ENCODE data around the gene DST.
"Not testable (repeated sequence)": the region's sequence is repeated elsewhere in the genome, so short reads cannot be mapped to it uniquely, and the experiment has no call there.

DST gene

DNA sequence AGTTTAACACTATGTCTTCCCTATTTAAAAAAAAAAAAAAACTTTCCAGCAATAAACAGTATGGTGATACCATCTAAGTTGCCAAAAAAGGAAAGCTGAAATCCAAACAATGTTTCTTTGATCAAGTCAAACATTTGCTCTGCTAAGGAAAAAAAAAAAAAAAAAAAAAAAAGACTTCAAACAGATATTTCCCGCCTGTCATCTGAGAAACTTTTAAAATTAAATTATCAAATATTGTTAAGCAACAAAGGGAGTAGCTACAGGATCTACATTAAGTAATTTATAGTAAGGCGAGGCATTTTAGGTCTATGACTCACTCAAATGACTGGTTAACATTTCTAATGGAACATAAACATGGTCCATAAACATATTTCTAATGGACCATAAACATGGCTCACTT, 121.2 kb downstream of the DST start:
- DNase-seq (ENCODE audit: extremely low read depth in 1 of 2, low read depth in 1 of 2), result no peak

DNA sequence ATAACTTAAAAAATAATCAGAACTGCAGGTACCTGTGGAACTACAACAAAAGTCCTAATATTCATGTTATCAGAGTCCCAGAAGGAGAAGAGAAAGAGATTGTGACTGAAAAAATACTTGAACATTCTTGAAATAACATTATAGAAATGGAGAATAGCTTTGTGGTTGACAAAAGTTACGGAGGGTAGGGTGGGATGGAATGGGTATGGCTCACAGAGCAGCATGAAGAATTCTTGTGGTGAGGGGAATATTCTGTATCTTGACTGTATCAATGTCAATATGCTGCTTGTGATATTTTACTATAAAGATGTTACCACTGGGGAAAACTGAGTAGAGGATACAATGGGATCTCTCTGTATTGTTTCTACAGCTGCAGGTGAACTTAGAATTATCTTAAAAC, 122.5 kb downstream of the DST start:
- no peak for DNase-seq (ENCODE audit: extremely low read depth in 1 of 2, low read depth in 1 of 2)

DNA sequence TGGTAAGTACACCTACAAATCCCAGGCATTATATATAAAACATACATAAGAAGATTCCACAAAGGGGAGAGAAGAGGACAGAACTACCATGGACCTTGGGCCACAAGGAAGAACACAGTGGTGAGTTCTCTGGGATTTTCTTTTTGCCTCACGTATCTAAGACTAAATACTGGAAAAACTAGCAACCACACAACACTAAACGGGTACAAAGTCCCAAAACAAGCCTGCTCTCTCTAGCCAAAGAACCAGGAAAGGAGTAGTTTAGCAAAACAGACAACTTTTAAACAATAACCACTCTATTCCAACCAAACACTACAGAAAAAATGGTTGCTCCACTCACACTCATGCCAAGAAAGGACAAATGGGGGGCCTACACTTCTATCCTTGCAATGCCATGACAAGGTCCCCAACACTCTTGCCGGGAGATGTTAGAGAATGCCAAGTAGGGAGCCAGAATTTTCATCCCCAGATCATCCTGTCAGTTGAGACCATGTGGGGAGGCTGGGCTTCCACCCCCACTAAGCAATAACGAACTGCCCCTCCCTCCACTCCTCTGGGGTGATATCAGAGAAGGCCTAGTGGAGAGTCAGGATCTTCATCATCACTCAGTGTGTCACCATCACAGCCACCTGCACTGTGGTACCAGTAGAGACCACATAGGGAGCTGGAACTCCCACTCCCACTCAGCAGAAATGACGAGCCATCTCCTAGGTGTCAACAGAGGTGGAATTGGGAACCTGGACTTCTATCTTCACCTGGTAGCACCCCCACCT, 123.5 kb downstream of the DST start:
- no peak for DNase-seq (ENCODE audit: extremely low read depth in 1 of 2, low read depth in 1 of 2)

DNA sequence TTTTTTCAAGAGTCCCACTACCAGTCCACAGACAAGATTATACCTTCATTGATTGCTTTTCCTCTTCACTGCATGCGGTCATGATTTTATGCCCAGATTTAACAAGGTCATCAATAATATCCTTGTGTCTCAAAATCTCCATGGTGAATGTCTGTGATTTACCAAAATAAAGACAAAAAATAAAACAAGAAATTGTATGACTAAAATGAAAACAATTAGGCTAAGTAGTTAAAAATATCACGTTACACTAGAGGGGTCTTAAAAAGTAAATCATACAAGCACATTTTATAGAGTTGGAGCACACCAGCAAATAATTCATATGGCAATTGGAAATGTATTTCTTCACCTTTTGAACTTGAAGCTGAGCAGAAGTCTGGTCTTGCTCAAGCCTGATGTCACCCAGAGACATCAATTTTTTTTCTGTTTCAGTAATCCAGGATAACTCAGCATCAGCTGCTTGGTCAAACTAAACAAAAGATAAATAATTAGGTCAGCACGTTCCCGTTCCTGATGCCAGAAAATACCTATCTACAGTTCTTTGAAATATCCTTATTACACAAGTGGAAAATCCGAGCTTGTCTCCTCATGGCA, 125.4 kb downstream of the DST start:
- no peak for DNase-seq (ENCODE audit: extremely low read depth in 1 of 2, low read depth in 1 of 2)

DNA sequence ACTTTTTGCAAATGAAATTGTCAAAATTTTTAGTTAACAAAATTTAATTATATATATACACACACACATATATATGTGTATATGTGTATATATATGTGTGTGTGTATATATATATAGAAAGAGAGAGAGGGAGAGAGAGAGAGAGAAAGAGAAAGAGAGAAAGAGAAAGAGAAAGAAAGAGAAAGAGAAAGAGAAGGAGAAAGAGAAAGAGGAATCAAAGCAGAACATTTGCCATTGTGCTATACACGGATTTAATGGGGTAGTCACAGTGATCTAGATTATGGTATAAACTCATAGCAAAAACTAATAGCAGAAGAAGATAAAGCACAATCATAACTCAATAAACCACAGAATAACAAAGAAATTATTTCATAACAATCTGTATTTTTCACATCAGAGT, 126.7 kb downstream of the DST start:
- no peak for DNase-seq (ENCODE audit: extremely low read depth in 1 of 2, low read depth in 1 of 2)

DNA sequence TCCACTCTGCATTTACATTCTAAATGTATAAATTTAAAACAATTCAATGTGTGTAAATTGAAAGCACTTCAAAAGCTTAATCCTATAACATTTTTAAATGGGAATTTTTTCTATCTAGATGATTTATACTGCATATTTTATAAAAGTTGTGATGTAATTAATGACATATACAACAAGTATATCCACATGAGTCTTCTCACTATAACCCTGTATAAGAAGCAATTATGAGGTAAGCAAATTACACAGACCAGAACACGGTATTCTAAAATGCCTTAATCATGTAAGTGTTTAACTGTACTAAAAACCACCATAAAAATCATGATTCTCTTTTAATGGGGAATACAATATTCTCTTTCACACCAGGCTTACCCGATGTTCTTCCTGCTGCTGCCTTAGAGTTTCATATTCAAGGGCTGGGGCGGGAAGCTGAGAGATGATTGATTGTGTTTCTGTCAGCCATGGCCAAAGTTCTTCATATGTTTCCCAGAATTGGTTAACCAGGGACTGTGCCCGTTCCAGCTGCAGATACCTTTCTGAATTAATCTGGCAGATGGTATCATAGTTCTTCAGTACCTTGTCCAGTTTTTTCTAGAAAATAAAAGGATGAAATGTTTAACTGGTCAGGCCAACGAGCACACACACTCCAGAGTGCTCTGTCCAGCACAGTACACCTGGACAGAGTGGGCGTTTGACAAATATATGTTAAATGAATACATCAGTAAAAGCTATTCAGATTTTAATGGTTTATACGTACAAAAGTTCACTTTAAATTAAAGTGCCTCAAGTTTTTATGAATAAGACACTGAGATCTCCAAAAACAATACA, 127.4 kb downstream of the DST start:
- DNase-seq (ENCODE audit: extremely low read depth in 1 of 2, low read depth in 1 of 2), result no peak

DNA sequence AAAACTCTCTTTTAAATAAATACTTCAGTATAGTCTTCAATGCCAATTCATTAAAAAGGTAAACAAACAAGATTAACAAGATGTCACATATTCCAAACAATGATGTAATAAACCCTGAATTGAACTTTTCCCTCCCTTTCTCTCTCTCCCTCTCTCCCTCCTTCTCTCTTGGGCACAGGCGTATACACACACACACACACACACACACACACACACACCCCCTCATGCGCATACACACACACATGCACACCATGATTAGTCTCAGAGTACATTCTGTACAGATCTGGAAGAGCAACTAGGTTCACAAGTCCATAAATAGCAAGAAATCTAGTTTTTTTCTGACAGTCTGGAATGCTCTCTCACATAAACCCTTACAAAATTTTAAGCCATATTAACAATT, 128.3 kb downstream of the DST start:
- no peak for DNase-seq (ENCODE audit: extremely low read depth in 1 of 2, low read depth in 1 of 2)

DNA sequence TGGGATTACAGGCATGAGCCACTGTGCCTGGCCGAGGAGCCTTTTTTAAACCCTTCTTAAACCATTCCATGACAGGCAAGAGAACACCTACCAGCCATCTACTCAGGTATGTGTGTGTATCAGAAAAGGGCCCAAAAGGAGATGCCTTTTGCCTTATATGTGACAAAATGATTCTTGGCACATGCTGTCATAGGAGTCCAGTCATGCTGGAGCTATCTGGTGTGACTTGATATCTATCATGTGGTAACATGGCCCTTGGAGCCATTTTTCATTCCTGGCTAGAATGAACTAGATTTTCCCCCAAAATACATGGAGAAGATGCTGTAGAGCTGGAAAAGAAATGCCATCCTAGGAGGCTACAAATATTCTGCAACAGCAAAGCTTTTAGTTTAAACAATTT, 129.1 kb downstream of the DST start:
- no peak for DNase-seq (ENCODE audit: extremely low read depth in 1 of 2, low read depth in 1 of 2)

DNA sequence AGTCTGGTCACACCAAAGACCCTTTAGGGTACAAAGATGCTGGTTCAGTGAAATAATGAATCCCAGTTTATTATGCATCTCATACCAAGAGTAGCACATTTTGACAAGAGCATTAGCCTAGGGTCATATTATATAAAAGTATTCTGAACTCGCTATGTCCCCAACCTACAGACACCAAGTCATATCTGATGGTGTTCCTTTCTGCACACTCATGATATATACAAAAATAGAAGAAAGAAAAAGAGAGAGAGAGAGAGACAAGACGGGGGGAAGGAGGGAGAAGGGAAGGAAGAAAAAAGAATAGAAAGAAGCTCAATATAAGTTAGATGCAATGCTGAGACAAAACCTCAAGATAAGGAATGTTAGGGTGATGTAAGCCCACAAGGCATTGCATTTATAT, 131.1 kb downstream of the DST start:
- DNase-seq (ENCODE audit: extremely low read depth in 1 of 2, low read depth in 1 of 2), result no peak

DNA sequence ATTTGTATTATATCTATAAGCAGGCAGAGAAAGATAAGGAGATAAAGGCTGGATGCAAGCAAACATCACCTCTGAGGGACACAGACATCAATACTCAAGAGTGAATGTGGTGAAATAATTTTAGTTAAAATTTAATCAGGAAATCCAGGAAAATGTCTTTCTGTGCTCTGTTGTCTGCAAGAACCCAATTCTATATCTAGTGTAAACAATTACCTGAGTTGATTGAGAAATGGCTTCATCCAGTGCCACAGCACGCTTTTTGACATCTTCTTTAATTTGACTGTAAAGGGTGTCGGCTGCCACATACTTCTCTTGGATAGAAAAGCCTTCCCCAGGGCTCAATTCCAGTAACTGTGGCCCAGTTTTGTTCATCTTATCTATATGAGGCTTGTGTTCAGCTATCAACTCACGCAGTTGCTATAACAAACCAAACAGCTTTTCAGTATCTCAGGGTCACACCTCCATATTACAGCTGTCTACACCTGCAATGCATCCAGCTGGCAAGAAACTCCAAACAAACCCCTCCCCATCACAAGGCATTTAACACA, 131.6 kb downstream of the DST start:
- DNase-seq (ENCODE audit: extremely low read depth in 1 of 2, low read depth in 1 of 2), result no peak

DNA sequence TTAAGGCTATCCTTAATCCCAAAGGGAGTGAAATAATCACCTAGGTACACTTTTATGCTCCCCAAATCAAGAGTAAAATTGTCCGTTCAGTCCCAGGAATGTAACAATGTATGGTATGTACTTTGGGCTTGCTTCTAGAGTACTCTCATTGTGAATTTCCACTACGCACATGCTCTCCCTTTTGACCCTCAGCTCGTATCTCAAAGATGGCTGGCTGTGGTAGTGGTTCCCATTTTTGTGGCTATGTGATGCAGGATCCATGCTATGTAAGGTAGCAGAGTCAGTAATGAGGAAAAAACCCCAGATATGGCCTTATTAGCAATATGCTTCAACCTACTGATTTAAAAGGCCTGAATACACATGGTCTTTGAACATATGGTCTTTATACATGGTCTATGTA, 133.7 kb downstream of the DST start:
- no peak for DNase-seq (ENCODE audit: extremely low read depth in 1 of 2, low read depth in 1 of 2)

DNA sequence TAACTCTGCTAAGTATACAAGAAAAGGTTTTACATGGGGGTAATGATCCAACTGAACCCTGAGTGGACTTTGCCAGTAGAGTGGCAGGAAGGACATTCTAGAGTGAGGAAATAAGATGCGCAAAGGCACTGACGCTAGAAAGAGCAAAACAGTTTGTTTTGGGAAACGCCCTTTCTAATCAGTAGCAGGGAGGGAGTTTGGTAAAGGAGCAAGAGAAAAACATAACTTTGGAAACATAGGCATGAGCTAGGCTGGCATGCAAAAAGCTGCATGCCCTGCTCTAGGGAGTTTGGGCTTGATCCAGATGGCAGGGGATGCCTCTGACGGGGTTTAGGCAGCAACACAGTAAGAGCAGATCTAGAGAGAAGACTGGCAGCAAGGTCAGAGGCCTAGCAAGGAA, 135.2 kb downstream of the DST start:
- no peak for DNase-seq (ENCODE audit: extremely low read depth in 1 of 2, low read depth in 1 of 2)

DNA sequence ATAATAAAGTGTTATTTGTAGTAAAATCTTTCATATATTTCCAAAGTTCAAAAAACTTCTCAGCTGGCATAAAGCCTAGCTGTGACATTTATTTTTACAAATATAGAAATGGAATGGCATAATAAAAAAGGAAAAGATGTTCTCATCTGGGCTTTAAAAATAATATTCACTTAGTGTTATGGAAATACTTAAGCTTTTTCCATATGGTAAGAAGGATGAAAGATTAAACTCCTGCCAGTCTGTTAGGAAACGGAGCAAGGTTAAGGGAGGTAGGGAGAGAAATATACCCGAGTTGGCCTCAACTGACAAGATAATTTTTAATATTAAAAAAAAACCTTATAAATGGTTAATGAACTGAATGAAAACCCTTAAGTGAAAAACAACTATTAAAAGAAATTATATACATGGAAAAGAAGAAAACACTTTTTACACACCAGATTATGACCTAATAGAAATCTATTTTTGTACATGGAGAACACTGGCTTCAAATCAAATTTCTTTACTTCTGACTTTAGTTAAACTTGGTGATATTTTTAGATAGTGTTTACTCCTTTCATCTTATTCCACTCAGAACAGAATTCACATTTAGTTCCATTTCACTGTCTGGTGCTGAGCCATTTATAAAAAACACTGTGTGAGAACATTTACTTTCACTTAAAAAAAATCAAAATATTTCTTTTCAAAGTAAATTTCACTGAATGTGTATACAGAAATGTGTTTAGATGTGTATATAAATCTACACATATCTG, 137.0 kb downstream of the DST start:
- no peak for DNase-seq (ENCODE audit: extremely low read depth in 1 of 2, low read depth in 1 of 2)

DNA sequence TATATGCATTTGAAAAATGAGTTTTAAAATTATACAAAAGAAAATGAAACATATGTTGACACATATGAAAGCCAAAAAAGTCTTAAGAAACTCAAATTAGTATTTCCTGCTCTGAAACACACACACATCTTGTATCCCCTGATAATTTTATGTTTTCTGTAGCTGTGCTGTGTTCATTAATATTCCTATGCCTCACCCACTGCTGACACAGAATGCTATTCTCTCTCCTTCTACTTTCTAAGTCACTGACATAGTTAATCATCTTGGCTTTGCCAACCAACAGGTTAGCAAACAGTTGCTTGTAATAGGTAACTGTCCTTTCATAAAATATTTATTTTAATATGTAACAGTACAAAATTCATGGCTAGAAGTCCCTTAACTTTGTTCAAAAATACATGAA, 140.7 kb downstream of the DST start:
- no peak for DNase-seq (ENCODE audit: extremely low read depth in 1 of 2, low read depth in 1 of 2)

DNA sequence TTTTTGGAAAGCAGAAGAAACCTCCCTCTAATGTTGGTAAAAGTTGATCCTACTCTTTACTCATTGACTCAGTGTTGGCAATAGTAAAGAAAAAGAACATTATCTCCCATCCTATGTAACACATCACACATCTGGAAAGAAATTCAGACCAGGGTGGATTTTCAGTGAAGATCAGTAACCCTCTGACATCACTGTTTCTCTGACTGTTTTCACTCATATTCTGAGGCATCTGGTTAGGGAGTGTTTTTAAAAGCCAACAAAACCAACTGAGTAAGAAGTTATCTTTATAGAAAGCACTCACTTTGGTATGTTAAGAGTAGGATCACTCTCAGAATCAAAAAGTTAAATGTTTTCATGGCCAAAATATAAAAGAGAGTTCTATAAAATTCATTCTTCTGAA, 143.6 kb downstream of the DST start:
- DNase-seq (ENCODE audit: extremely low read depth in 1 of 2, low read depth in 1 of 2), result no peak

DNA sequence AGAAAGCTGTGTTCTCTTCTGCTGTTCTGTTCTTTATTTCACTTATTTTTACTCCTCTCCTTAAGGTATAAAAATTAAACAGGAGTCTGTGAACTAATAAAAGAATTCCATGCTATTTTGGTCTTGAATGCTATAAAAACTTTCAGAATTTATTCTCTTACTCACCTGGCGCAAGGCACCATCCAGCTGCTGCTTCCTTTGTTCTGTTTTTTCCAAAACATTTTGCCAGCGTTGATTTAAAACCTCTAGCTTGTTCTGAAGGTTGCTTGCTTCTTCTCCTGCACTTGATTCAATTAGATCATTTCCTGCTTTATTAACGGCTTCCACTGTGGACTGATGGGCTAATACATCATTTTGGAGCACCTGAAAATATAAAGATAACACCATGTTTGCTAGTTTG, 145.0 kb downstream of the DST start:
- DNase-seq (ENCODE audit: extremely low read depth in 1 of 2, low read depth in 1 of 2), result no peak

DNA sequence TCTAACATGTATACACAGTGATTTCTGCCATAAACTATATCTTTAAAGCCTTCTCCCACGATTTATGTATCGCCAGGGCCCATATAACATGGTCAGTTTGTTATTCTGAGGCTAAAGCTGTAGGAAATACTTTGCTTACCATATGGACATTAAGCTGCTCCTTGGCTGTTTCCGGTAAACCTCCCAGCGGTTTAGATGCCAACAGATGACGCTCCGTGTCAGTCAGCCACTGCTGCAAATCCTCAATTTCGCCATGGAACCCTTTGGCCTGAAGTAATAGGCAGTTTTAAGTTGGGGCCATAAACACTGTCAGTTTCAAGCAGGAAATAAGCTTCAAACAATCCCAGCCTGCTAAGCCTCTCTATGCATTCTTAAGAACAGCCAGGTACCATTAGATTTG, 145.4 kb downstream of the DST start:
- no peak for DNase-seq (ENCODE audit: extremely low read depth in 1 of 2, low read depth in 1 of 2)

DNA sequence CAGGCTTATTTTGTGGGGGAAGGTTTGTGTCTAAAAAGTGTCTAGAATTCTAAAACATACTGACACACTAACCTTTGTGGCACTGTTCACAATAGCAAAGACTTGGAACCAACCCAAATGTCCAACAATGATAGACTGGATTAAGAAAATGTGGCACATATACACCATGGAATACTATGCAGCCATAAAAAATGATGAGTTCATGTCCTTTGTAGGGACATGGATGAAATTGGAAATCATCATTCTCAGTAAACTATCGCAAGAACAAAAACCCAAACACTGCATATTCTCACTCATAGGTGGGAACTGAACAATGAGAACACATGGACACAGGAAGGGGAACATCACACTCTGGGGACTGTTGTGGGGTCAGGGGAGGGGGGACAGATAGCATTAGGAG, 146.0 kb downstream of the DST start:
- DNase-seq (ENCODE audit: extremely low read depth in 1 of 2, low read depth in 1 of 2), result not testable (repeated sequence)

DNA sequence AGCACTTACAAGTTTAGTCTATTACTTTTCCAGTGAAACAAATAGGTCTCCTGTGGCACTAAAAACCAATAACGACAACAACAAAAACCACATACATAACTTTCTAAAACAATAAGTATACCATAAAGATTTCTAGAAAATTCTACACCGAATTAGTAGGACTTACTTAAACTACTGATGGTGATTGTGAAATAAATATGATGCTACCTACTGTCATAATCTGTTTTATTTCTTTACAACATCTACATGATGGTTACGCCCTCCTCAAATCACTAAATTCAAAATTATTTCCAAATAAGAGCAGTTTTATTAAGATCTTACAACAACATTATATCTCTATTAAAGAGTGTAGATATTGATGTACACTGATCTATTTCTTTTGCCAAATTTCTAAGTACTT, 147.0 kb downstream of the DST start:
- DNase-seq (ENCODE audit: extremely low read depth in 1 of 2, low read depth in 1 of 2), result no peak

DNA sequence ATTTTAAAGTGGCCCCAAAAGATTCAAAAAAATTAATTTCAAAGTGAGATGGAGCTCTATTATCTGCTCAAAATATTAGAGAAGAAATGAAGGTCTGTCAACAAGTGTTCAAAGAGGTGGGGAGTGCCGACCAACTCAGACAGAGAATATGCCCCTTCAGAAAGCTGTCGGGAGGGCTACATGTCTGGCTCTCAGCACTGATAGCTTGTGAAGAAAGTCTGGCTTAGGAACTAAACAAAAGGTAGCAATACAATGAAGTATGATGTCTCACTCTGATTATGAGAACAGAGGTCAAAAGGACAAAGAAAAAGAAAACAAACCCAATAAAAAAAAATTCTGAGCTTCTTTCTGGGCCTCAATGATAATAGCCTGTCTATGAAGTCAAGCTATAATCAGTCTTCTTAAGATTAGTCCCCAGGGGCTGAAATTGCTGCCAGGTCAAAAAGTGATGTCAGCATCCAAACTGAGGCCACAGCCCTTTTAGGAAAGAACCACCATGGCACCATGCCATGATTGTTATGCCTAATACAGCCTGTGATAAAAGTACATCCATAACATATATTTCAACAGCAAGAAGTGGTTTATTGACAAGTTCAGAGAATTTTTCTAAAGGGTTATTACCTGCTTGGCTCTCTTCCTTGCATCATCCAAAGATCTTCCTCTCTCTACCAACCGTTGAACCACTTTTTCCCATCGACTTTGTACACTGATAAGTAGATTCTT, 150.9 kb downstream of the DST start:
- no peak for DNase-seq (ENCODE audit: extremely low read depth in 1 of 2, low read depth in 1 of 2)
